Measurements from ENCODE around the gene MCL1. TPM values are rescaled to one million over a fixed set of nuclear protein-coding genes. Genes with fewer than 3 reads are reported as not detected.
A peak's percentile ranks its signal among the peaks of the same experiment; 100 is the strongest.

The MCL1 gene
- total RNA-seq, 2 donors from 2014 or later = 161 to 168 TPM

DNA sequence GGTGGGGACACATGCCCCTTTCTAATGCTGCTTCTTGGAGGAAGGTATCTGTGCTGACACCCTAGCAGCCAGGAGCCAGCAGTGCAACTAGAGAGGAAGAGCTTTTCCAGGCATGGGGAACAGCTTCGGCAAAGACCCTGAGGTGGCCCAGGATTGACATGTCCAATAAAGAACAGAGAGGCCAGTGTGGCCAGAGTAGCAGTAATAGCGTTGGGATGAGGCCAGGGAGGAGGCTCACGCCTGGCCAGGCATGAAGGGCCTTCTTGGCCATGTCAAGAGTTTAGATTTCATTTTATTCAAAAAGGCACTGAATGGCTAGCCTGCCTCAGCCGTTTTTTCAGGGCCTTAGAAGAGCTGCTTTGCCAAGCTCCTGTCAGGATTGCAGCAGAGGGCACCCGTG, 46.5 kb downstream of the MCL1 start:
- H3K9me3 ChIP-seq = no peaks in the 10 kb centered on the region
- intact Hi-C loops (cut with DNase I) = loop anchor here (5.0 kb wide), 2 partner anchors 46 to 61 kb away; partner anchors contain the start of gene TARS2
- no peaks in the 10 kb centered on the region for H3K36me3 ChIP-seq
- H3K4me1 ChIP-seq (replicated peaks) = no peaks in the 10 kb centered on the region
- H3K27ac ChIP-seq = peak overlapping the region in 1 of 2 donors; percentile 23
- no peaks in the 10 kb centered on the region for H3K27me3 ChIP-seq (replicated peaks; ENCODE audit: insufficient read depth)
- TF ChIP-seq POLR2A (IDR thresholded peaks at IDR 0.05) = no peak
- TF ChIP-seq, protein P1, sequence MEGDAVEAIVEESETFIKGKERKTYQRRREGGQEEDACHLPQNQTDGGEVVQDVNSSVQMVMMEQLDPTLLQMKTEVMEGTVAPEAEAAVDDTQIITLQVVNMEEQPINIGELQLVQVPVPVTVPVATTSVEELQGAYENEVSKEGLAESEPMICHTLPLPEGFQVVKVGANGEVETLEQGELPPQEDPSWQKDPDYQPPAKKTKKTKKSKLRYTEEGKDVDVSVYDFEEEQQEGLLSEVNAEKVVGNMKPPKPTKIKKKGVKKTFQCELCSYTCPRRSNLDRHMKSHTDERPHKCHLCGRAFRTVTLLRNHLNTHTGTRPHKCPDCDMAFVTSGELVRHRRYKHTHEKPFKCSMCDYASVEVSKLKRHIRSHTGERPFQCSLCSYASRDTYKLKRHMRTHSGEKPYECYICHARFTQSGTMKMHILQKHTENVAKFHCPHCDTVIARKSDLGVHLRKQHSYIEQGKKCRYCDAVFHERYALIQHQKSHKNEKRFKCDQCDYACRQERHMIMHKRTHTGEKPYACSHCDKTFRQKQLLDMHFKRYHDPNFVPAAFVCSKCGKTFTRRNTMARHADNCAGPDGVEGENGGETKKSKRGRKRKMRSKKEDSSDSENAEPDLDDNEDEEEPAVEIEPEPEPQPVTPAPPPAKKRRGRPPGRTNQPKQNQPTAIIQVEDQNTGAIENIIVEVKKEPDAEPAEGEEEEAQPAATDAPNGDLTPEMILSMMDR (IDR thresholded peaks at IDR 0.05) = peak in 1 of 4 experiments; percentile 8
- 37% methylated on average over 5 of the region's 5 CpGs for WGBS
- no peak overlapping the region for H3K4me3 ChIP-seq
- DNase-seq (ENCODE audit: low spot score) = no peak

GRCh38 chr1:150530491-150531159, 48.8 kb downstream of the MCL1 start:
- intact Hi-C loops (cut with DNase I) = loop anchor here (5.0 kb wide), 2 partner anchors 43 to 58 kb away; partner anchors contain the start of gene TARS2
- no peaks in the 10 kb centered on the region for H3K9me3 ChIP-seq
- H3K36me3 ChIP-seq = no peaks in the 10 kb centered on the region
- no peaks in the 10 kb centered on the region for H3K27me3 ChIP-seq (replicated peaks; ENCODE audit: insufficient read depth)
- DNase-seq (ENCODE audit: low spot score) = no peak
- H3K4me3 ChIP-seq = no peak overlapping the region
- H3K27ac ChIP-seq = no peak overlapping the region
- no peaks in the 10 kb centered on the region for H3K4me1 ChIP-seq (replicated peaks)
- TF ChIP-seq POLR2A (IDR thresholded peaks at IDR 0.05) (no peak), POLR2AphosphoS5 (IDR thresholded peaks at IDR 0.05) (no peak)
- TF ChIP-seq, protein P1 (IDR thresholded peaks at IDR 0.05) = no peak
- WGBS = 95% methylated on average over 14 of the region's 14 CpGs

GRCh38 chr1:150529017-150529416, 50.4 kb downstream of the MCL1 start:
- no peak for DNase-seq (ENCODE audit: low spot score)
- no peak overlapping the region for H3K4me3 ChIP-seq
- H3K27me3 ChIP-seq (replicated peaks; ENCODE audit: insufficient read depth) = no peaks in the 10 kb centered on the region
- H3K36me3 ChIP-seq = no peaks in the 10 kb centered on the region
- peak overlapping the region in 1 of 2 donors; percentile 27 for H3K27ac ChIP-seq
- intact Hi-C loops (cut with DNase I) = no loop called here
- no peaks in the 10 kb centered on the region for H3K4me1 ChIP-seq (replicated peaks)
- peak; percentile 15 for TF ChIP-seq POLR2AphosphoS5 (IDR thresholded peaks at IDR 0.05)
- TF ChIP-seq, protein P1 (IDR thresholded peaks at IDR 0.05) = no peak
- 16% methylated on average over 4 of the region's 4 CpGs for WGBS
- no peaks in the 10 kb centered on the region for H3K9me3 ChIP-seq

GRCh38 chr1:150528196-150528595, 51.2 kb downstream of the MCL1 start:
- no peak overlapping the region for H3K27ac ChIP-seq
- no peak overlapping the region for H3K4me3 ChIP-seq
- no peaks in the 10 kb centered on the region for H3K36me3 ChIP-seq
- no peaks in the 10 kb centered on the region for H3K4me1 ChIP-seq (replicated peaks)
- intact Hi-C loops (cut with DNase I) = no loop called here
- 84% methylated on average over 1 of the region's 1 CpG for WGBS
- TF ChIP-seq, protein P1 (IDR thresholded peaks at IDR 0.05) = no peak
- TF ChIP-seq POLR2A (IDR thresholded peaks at IDR 0.05) (no peak), POLR2AphosphoS5 (IDR thresholded peaks at IDR 0.05) (no peak)
- DNase-seq (ENCODE audit: low spot score) = no peak
- no peaks in the 10 kb centered on the region for H3K9me3 ChIP-seq
- no peaks in the 10 kb centered on the region for H3K27me3 ChIP-seq (replicated peaks; ENCODE audit: insufficient read depth)

DNA sequence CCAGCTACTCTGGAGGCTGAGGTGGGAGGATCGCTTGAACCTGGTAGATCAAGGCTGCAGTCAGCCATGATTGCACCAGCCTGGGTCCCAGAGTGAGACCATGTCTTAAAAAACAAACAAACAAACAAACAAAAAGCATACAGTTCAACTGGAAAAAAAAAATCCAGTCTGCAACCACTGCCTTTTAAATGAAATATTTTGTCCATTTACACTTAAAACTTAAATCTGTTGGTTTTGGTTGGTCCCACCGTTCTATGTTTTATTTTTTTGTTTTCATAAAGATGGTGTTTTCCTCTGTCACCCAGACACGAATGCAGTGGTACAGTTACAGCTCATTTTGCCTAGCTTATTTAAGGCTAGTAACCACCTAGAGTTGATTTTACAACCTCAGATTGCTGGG, 54.1 kb downstream of the MCL1 start:
- WGBS = 83% methylated on average over 3 of the region's 3 CpGs
- intact Hi-C loops (cut with DNase I) = no loop called here

More for the DNA sequence above, 54.1 kb downstream of the MCL1 start:
- TF ChIP-seq, protein P1 (IDR thresholded peaks at IDR 0.05) = no peak
- TF ChIP-seq POLR2A (IDR thresholded peaks at IDR 0.05) = no peak
- no peak for TF ChIP-seq POLR2AphosphoS5 (IDR thresholded peaks at IDR 0.05)
- no peaks in the 10 kb centered on the region for H3K27me3 ChIP-seq (replicated peaks; ENCODE audit: insufficient read depth)
- H3K36me3 ChIP-seq = no peaks in the 10 kb centered on the region
- DNase-seq (ENCODE audit: low spot score) = no peak
- no peak overlapping the region for H3K27ac ChIP-seq
- no peaks in the 10 kb centered on the region for H3K9me3 ChIP-seq
- no peaks in the 10 kb centered on the region for H3K4me1 ChIP-seq (replicated peaks)
- no peak overlapping the region for H3K4me3 ChIP-seq

All from prostate gland (tissue), 2 donors.